ENCODE data around the gene ANKRD16. TPM values are rescaled to one million over a fixed set of nuclear protein-coding genes. Genes with fewer than 3 reads are reported as not detected.
A peak's percentile ranks its signal among the peaks of the same experiment; 100 is the strongest.
"Not testable (repeated sequence)": the region's sequence is repeated elsewhere in the genome, so short reads cannot be mapped to it uniquely, and the experiment has no call there.

ANKRD16 gene
- total RNA-seq, 1 experiment from 2014 or later, result 9.9 TPM

DNA sequence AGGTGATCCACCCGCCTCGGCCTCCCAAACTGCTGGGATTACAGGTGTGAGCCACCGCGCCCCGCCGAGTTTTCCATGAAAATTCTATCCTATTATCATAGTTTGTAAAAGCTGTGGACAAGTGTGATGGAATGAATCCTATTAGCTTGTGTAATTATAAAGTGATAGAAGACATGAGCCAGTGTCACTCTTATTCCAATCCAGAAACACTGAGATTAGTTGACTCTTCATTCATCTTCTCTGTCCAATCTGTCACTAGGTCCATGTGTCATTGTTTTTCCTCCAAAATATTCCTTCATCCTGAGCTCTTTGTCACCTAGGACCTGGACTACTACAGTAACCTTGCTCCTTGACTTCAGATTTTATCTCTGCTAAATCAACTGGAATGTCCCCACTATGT, 13.9 kb upstream of the ANKRD16 start:
- DNase-seq (ENCODE audit: low read depth), result no peak

- no peak for DNase-seq (ENCODE audit: low read depth)
These were observed 13.0 kb upstream of the ANKRD16 start for GRCh38 chr10:5902511-5903274.

DNA sequence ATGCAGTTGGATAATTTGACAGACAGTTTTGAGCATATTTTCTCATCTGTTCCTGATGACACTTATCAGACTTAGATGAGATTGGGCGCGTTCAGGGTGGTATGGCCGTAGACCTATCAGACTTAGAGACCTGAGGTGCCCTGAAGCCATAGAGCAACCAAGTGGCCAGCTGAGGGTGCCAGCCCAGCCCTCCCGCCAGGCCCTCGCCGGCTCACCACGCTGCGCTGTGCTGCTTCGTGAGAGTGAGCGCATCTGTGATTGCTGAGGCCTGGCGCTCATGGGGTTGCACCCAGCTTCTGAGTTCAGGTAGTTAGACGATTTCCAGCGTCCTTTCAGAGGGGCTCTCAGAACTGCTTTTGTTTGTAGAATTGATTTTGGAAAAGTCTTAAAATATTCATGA, 10.6 kb upstream of the ANKRD16 start:
- no peak for DNase-seq (ENCODE audit: low read depth)

DNA sequence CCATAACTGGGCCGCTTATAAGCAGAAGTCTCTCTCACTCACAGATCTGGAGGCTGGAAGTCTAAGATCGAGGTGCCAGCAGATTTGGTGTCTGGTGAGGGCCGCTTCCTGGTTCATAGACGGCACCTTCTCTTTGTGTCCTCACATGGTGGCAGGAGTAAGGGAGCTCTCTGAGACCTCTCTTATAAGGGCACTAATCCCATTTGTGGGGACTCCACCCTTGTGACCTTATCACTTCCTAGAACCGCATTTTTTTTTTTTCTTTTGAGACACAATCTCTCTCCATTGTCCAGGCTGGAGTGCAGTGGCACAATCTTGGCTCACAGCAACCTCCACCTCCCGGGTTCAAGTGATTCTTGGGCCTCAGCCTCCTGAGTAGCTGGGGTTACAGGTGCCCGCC, 8.5 kb upstream of the ANKRD16 start:
- no peak for DNase-seq (ENCODE audit: low read depth)

DNA sequence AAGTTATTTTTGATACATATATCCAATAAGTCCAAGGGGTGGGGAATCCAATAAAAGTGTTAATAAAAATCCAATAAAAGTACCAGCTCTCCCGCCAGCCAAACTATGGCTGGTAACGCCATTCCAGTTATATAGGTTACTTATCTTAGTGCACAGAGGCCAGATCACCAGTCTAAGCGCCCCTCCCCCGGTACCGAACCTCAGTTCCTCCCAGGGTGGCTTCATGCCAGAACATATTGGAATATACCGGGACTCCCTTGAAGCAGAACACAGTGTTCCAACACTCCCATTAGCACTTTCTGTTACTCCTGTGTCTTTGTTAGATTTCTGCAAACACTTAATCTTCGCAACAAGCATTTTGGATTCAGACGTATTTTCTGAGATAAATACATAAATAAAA, 7.8 kb upstream of the ANKRD16 start:
- DNase-seq (ENCODE audit: low read depth), result no peak

- no peak for DNase-seq (ENCODE audit: low read depth)
These were observed 7.3 kb upstream of the ANKRD16 start for GRCh38 chr10:5897053-5897340.

GRCh38 chr10:5896208-5897052, 6.7 kb upstream of the ANKRD16 start:
- no peak for DNase-seq (ENCODE audit: low read depth)

- no peak for DNase-seq (ENCODE audit: low read depth)
These were observed 6.1 kb upstream of the ANKRD16 start for GRCh38 chr10:5895804-5896203.

DNA sequence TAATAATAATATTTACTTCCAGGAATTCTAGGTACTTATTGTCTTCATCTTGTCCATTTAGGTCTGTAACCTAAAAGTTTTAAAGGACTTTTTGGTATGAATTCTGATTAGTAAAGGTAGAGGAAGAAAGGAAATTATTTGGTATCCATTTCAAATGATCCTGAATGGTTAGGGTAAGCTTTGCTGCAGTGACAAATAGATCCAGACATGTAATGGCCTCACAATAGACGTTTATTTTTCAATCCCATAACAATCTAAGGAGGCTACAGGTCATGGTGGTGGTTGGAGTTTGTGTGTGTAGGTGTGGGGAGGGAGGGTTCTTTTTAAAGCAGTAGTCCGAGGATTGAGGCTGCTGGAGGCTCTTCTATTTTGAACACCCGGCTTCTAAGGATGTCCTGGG, 5.7 kb upstream of the ANKRD16 start:
- no peak for DNase-seq (ENCODE audit: low read depth)

GRCh38 chr10:5894873-5895272, 5.2 kb upstream of the ANKRD16 start:
- DNase-seq (ENCODE audit: low read depth), result no peak

GRCh38 chr10:5894403-5894802, 4.7 kb upstream of the ANKRD16 start:
- DNase-seq (ENCODE audit: low read depth), result no peak

DNA sequence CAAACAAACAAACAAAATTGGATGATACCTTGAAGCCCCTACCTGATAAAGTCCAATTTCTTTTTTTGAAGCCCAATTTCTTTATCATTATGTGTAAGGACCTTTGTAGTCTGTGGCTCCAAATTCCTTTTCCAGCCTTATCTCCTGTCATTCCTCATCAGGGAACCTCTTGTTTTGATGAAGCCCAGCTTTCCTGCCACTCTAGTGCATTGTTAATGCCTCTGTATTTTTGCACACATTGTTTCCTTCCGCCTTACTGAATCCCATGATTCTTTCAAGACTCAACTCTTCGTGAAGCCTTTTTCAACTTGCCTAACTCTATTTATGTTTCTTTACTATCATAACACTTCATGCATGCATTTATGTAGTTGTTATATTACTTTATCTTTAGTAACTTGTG, 3.6 kb upstream of the ANKRD16 start:
- no peak for DNase-seq (ENCODE audit: low read depth)

- DNase-seq (ENCODE audit: low read depth), result no peak
These were observed 2.3 kb upstream of the ANKRD16 start for GRCh38 chr10:5892007-5892406.

GRCh38 chr10:5891009-5891408, 1.3 kb upstream of the ANKRD16 start:
- no peak for DNase-seq (ENCODE audit: low read depth)

GRCh38 chr10:5890452-5890915, 791 bp upstream of the ANKRD16 start:
- peak; percentile 19 for DNase-seq (ENCODE audit: low read depth)

DNA sequence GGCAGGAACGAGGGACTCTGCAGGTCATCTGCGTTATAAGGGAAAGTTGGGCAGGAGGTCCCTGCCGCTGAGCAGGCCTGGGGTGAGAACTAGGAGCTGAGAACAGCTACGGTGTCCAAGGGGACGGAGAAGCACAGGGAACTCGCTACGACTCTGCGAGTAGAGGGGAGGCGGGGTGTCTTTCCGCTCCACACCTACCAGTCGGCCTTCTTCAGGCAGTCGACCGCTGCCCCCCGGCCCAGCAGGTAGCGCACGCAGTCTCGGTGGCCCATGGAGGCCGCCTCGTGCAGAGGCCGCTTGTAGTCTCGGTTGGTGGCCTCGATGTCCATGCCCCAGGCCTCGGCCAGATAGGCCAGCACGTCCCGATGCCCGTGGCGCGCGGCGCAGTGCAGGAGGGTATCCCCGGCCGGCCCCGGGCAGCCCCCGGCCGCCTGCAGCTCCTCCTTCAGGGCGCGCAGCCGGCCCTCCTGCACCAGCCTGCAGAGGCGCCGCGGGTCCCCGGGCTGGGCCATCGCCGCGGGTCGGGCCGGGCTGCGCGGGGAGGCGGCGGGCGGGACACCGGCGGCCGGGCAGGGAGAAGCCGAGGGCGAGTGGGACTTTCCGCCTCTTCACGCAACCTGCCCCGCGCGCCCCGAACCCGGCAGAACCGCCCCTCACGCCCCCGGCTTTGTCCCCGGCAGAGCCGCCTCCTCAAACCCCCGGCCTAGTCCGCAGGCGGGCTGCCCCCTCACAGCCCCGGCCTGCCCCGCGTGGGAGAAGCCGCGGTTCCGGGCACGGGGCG, 660 bp downstream of the ANKRD16 start:
- no peak for DNase-seq (ENCODE audit: low read depth)

GRCh38 chr10:5888351-5888750, 1.3 kb downstream of the ANKRD16 start:
- no peak for DNase-seq (ENCODE audit: low read depth)

- DNase-seq (ENCODE audit: low read depth), result no peak
These were observed 2.1 kb downstream of the ANKRD16 start for GRCh38 chr10:5887641-5888040.

- no peak for DNase-seq (ENCODE audit: low read depth)
These were observed 2.7 kb downstream of the ANKRD16 start for GRCh38 chr10:5887029-5887428.

GRCh38 chr10:5885619-5886018, 4.1 kb downstream of the ANKRD16 start:
- DNase-seq (ENCODE audit: low read depth), result no peak

GRCh38 chr10:5882961-5883360, 6.7 kb downstream of the ANKRD16 start:
- no peak for DNase-seq (ENCODE audit: low read depth)

DNA sequence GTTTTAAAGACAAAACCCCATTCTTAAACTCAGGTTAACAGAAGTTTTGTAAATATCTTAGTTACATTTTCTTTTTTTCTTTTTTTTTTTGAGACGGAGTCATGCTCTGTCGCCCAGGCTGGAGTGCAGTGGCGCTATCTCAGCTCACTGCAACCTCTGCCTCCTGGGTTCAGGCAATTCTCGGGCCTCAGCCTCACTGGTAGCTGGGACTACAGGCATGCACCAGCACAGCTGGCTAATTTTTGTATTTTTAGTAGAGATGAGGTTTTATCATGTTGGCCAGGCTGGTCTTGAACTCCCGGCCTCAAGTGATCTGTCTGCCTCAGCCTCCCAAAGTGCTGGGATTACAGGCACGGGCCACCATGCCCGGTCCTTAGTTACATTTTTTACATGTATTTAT, 12.7 kb downstream of the ANKRD16 start:
- DNase-seq (ENCODE audit: low read depth), result not testable (repeated sequence)
